ENCODE measurements around the gene ANTXR2. TPM values are rescaled to one million over a fixed set of nuclear protein-coding genes. Genes with fewer than 3 reads are reported as not detected.

ANTXR2 gene
- total RNA-seq, 8 experiments from 2014 or later, result 10.5 to 72.6 (median 39.5) TPM

DNA sequence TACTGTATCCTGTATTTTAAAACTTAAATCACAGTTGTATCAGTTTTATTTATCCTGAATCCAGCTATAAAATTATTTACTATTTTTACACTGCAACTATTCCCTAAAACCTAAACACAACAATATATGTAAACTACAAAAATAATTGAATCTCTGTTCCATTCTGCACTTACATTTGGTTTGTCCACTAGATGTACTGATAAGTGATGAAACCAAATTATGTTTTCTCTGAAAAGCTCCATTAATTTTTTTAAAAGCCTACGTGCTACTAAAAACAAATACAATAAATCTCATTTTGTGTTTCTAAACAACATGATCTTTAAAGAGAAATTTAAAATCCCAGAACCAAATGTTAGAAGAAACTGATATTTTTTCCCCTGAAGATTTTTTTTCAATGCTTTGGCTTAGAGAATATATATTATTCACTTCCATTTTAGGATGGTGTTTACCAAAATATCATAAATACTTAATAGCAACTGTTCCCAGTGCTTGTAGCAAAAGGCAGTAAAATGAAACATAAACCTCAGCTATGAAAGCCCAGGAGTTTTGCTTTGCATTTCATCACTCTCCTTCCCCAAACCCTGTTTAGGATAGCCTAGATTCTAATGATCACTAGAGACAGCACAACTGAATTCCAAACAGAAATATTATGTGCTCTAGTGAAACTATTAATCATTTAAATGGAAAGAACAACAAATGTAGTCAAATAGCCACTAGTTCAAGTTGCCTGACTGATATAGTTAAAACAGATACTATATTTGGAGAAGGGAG is 19.7 kb downstream of the ANTXR2 start:
- peaks cover 0 to 3% of the 10 kb centered on the region in 2 donors for H3K4me1 ChIP-seq (replicated peaks in 1 of 2)
- no peak overlapping the region for H3K27ac ChIP-seq
- WGBS, 10 experiments, result 45 to 100% (median 82%) methylated on average over 1 of the region's 1 CpG
- no peak overlapping the region for H3K4me3 ChIP-seq
- peak in 1 of 8 experiments; percentile 33 for ATAC-seq (replicated peaks in 6 of 8)
- in situ Hi-C loops (cut with MboI; ENCODE audit: low pct_unique_long_range_greater_than_20kb in 2 of 9, low sequenced_read_pairs in 9 of 9, unreplicated experiment in 9 of 9), result no loop called here

DNA sequence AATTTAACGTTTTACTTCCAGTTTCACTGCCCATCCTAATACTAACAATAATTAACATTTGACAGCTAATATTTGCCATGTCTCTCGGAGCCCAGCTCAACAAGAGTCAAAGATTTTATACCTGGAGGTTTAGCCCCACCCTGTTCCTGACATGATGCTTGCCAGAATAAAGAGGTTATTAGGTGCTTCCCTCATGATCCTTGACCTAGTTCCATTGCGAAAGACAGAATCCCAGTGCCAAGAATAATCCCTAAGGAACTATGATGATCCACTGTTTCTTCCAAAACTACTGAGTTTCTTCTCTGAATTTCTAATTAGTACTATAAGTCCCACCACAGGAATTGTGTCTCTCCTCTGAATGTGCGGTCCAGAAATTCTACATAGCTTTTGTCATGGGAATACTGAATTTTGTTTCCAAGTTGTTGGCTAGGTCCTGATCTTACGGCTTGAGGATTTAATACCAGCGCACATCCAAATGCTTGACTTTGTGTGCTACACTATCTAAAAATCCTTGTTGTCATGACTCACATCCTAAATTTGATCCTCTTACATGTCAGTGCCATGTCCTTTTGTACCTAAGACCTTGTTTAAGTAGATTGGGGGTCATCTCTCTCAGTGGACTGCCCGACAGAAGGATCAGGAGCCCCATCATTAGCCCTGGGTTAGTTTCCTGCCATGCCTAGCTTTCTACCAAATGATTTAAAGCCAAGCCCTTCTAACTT is 23.1 kb downstream of the ANTXR2 start:
- in situ Hi-C loops (cut with MboI; ENCODE audit: low pct_unique_long_range_greater_than_20kb in 2 of 9, low sequenced_read_pairs in 9 of 9, unreplicated experiment in 9 of 9), result no loop called here
- Histone ChIP-seq H3K4me3 (no peak overlapping the region), H3K27ac (no peak overlapping the region), H3K4me1 (replicated peaks in 1 of 2) (no peaks in the 10 kb centered on the region)
- no peak for ATAC-seq (replicated peaks in 6 of 8)
- WGBS, 10 experiments, result 85 to 100% (median 92%) methylated on average over 1 to 7 of the region's 7 CpGs; no CpG with 5 or more reads in 1 of the 10 experiments

DNA sequence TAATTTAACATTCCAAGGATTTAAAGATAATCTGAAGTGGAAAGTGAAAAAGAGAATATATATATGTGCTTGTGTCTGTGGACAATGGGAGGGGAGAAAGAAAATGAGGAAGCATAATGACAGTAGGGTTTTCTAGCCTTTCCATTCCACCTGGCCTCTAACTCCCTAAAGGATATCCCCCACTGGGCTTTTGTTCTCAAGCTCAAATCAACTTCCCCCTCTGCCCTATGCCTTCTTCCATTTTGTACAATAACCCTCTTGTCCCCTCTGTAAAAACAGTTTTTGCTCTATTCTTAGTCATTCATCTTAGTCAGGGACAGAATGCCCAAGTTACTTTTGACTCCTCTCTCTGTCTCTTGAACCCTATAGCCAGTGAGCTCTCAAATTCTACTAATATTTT is 23.6 kb downstream of the ANTXR2 start:
- Histone ChIP-seq H3K4me3 (no peak overlapping the region), H3K27ac (no peak overlapping the region), H3K4me1 (replicated peaks in 1 of 2) (no peaks in the 10 kb centered on the region)
- in situ Hi-C loops (cut with MboI; ENCODE audit: low pct_unique_long_range_greater_than_20kb in 2 of 9, low sequenced_read_pairs in 9 of 9, unreplicated experiment in 9 of 9), result no loop called here
- ATAC-seq (replicated peaks in 6 of 8), result no peak

DNA sequence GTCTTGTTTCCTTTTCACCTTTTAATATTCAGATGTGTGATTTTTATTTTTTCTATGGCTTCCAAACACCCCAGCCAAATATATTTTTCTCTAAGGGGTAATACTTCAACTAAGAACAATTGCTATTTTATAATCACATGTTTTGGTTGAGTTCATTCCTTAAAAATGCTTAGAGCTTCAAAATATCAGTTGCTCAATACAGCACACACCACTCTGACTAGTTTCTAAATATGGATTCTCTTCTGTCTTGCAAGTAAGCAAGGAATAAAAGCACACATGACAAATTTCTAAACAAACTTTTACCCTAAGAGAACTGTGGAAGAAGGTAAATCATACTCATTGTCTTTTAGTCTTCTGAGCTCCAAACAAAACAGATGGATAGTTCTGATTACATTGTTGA is 27.2 kb downstream of the ANTXR2 start:
- in situ Hi-C loops (cut with MboI; ENCODE audit: low pct_unique_long_range_greater_than_20kb in 2 of 9, low sequenced_read_pairs in 9 of 9, unreplicated experiment in 9 of 9), result no loop called here
- no peak overlapping the region for H3K27ac ChIP-seq
- H3K4me1 ChIP-seq (replicated peaks in 1 of 2), result no peaks in the 10 kb centered on the region
- no peak overlapping the region for H3K4me3 ChIP-seq
- peak in 1 of 8 experiments; percentile 20 for ATAC-seq (replicated peaks in 6 of 8)

DNA sequence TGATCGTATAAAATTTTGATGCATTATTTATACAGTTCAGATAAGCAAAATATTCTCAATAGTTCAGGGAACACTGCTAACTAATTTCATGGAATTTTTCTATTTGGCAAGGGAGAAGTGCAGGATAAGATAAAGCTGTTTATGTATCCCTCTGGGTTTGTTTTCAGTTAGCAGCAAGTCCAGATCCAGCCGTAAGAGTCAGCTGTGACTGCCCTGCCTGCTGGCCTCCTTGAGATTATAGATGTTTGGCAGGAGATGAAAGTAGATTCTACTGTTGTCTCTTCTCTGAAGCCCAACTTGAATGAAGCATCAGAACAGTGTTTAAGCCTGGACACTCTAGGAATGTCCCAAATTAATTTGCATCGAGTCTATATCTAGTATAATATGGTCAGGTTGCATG is 29.5 kb downstream of the ANTXR2 start:
- WGBS, 10 experiments, result 47 to 100% (median 88%) methylated on average over 1 to 3 of the region's 3 CpGs; no CpG with 5 or more reads in 2 of the 10 experiments
- in situ Hi-C loops (cut with MboI; ENCODE audit: low pct_unique_long_range_greater_than_20kb in 2 of 9, low sequenced_read_pairs in 9 of 9, unreplicated experiment in 9 of 9), result no loop called here
- H3K27ac ChIP-seq, result no peak overlapping the region
- peak in 1 of 8 experiments; percentile 44 for ATAC-seq (replicated peaks in 6 of 8)
- no peaks in the 10 kb centered on the region for H3K4me1 ChIP-seq (replicated peaks in 1 of 2)
- H3K4me3 ChIP-seq, result no peak overlapping the region

DNA sequence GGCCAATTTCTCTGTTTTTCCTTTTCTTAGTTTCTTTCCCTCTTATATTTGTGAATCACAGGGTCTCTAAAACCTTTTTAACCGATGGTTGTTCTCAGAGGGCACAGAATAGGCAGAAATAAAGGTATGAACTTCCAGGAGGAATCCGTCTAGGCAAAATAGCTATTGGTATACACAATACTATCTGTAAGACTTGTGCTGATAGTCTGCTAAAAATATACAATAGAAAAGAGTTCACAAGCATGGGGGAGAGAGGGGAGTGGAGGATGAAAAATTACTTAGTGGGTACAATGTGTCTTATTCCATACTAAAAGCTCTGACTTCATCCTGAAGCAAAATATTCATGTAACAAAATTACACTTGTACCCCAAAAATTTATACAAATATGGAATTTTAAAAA is 30.2 kb downstream of the ANTXR2 start:
- no peak overlapping the region for H3K27ac ChIP-seq
- no peak overlapping the region for H3K4me3 ChIP-seq
- no peak for ATAC-seq (replicated peaks in 6 of 8)
- WGBS, 10 experiments, result 64 to 100% (median 100%) methylated on average over 1 to 2 of the region's 2 CpGs
- in situ Hi-C loops (cut with MboI; ENCODE audit: low pct_unique_long_range_greater_than_20kb in 2 of 9, low sequenced_read_pairs in 9 of 9, unreplicated experiment in 9 of 9), result no loop called here
- no peaks in the 10 kb centered on the region for H3K4me1 ChIP-seq (replicated peaks in 1 of 2)

DNA sequence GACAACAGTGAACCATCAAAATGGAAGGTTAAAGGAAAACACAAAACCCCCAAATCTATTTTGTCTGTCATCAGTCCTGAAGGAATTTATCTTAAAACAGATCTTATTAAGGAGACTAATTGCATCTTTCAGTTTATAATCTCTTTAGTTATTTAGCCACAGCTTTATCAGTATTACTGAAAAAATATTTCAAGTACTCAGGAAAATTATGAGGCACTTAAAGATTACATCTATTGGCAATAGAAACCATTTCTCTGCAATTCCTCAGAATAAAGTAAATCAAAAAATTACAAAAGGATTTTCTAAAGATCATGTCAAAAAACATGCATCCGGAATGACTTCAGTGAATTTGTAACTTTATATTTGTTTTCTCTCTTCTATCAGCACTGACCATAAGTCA is 35.2 kb downstream of the ANTXR2 start:
- Histone ChIP-seq H3K4me3 (no peak overlapping the region), H3K4me1 (replicated peaks in 1 of 2) (no peaks in the 10 kb centered on the region), H3K27ac (no peak overlapping the region)
- in situ Hi-C loops (cut with MboI; ENCODE audit: low pct_unique_long_range_greater_than_20kb in 2 of 9, low sequenced_read_pairs in 9 of 9, unreplicated experiment in 9 of 9), result no loop called here
- 56 to 100% (median 97%) methylated on average over 1 of the region's 1 CpG; no CpG with 5 or more reads in 2 of the 10 experiments for WGBS, 10 experiments
- no peak for ATAC-seq (replicated peaks in 6 of 8)

DNA sequence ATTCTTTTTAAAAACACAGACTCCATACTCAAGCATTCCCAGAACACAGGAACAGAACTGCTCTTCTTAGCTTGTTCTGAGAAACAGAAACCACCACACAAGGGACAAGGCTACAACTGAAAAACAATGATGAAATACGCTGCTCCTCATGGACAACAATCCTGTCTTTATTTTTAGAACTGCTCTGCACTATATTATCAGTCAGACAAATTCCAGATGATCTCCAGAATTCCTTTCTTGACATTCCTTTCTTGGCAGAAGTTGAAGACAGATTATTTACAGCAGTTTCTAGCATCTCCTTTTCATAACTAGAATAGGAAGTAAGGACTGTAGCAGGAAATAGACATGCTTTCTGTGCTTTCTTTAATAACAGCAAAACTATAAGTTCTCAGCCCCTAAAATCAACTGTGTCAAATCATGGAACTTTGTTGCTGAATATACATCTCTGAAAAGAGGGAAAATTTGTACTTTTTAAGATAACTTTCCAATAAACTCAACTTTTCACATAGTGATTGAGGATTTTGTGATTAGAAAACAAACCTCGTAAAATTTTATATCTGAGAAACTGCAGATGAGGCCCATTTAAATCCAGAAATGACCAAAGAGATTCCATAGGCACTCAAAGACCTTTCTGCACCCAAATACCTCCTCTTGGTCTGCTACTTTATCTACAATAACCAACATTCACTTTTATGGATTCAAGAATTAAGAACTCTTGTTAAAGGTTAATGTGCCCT is 35.9 kb downstream of the ANTXR2 start:
- peak in 5 of 8 experiments; percentile 20 to 81 (median 75) for ATAC-seq (replicated peaks in 6 of 8)
- 23 to 100% (median 80%) methylated on average over 1 to 2 of the region's 2 CpGs; no CpG with 5 or more reads in 1 of the 10 experiments for WGBS, 10 experiments
- in situ Hi-C loops (cut with MboI; ENCODE audit: low pct_unique_long_range_greater_than_20kb in 2 of 9, low sequenced_read_pairs in 9 of 9, unreplicated experiment in 9 of 9), result no loop called here
- Histone ChIP-seq H3K27ac (no peak overlapping the region), H3K4me3 (no peak overlapping the region), H3K4me1 (replicated peaks in 1 of 2) (no peaks in the 10 kb centered on the region)

DNA sequence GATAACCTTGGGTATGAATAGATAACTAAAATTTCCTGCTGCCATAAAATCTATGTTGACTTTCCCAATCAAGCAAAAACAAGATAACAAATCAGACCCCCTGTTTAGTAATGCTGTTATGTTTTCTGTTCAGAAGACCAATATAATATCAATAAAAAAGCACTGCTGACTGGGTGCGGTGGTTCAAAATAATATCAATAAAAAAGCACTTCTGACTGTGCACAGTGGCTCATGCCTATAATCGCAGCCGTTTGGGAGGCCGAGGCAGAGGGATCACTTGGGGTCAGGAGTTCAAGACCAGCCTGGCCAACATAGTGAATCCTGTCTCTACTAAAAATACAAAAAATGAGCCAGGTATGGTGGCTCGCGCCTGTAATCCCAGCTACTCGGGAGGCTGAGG is 36.7 kb downstream of the ANTXR2 start:
- 60 to 100% (median 79%) methylated on average over 1 to 6 of the region's 7 CpGs; no CpG with 5 or more reads in 2 of the 10 experiments for WGBS, 10 experiments
- Histone ChIP-seq H3K4me3 (no peak overlapping the region), H3K4me1 (replicated peaks in 1 of 2) (no peaks in the 10 kb centered on the region), H3K27ac (no peak overlapping the region)
- in situ Hi-C loops (cut with MboI; ENCODE audit: low pct_unique_long_range_greater_than_20kb in 2 of 9, low sequenced_read_pairs in 9 of 9, unreplicated experiment in 9 of 9), result no loop called here
- ATAC-seq (replicated peaks in 6 of 8), result no peak

DNA sequence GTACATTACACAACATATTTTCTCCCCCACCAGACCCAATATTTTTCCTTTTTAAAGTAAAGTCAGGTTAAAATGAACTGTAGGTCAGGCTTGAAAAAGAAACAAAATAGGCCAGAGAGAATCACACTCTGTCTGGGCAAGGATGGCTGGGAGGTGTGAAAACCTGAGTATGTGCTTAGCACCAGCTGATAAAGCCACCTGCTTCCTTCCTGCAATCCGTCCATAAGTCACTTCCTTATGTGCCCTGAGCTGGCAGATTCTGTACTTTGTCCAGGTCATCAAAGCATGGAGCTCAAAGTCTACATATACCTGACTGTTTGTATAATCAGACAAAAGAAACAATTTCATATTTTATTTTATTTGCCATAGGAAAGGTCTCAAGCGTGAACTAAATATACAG is 37.7 kb downstream of the ANTXR2 start:
- Histone ChIP-seq H3K4me1 (replicated peaks in 1 of 2) (no peaks in the 10 kb centered on the region), H3K4me3 (no peak overlapping the region), H3K27ac (no peak overlapping the region)
- in situ Hi-C loops (cut with MboI; ENCODE audit: low pct_unique_long_range_greater_than_20kb in 2 of 9, low sequenced_read_pairs in 9 of 9, unreplicated experiment in 9 of 9), result no loop called here
- ATAC-seq (replicated peaks in 6 of 8), result peak in 1 of 8 experiments; percentile 24
- WGBS, 10 experiments, result 70 to 100% (median 90%) methylated on average over 1 to 2 of the region's 2 CpGs; no CpG with 5 or more reads in 1 of the 10 experiments

DNA sequence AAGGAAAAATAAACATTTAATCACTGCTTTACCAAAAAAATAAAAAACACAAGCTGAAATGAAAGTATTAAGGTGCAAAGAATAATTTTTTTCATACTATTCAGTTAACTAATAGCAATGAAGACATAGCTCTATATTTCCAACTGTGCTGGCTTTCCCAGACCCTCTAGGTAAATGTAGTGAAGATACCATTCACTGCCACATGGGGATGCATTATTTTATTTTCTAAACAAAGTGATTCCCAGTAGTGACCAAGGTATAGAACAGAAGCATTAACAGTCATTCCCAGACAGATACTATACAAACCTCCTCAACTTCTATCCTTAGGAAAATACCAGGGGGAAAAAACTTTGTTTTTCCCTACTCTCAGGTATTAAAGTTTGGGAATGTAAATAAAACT is 39.4 kb downstream of the ANTXR2 start:
- no peaks in the 10 kb centered on the region for H3K4me1 ChIP-seq (replicated peaks in 1 of 2)
- in situ Hi-C loops (cut with MboI; ENCODE audit: low pct_unique_long_range_greater_than_20kb in 2 of 9, low sequenced_read_pairs in 9 of 9, unreplicated experiment in 9 of 9), result no loop called here
- no peak for ATAC-seq (replicated peaks in 6 of 8)
- H3K27ac ChIP-seq, result no peak overlapping the region
- no peak overlapping the region for H3K4me3 ChIP-seq

DNA sequence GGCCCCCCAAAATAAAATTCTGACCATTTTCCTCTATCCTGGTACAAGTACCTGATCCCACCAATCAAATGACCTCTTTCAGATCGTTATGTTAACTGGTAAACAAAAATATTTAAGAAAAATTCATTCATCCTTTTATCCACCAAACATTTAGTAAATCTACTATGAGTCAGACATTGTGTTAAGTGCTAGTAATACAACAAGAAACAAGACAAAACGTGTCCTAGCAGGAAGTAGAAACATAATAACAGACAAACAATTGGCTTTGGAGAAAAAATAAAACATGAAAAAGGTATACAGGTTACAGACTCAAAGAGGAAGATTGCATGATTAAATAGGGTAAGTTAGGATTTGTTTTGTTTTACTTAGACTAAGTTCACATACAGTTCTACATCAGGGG is 43.7 kb downstream of the ANTXR2 start:
- WGBS, 10 experiments, result 60 to 94% (median 76%) methylated on average over 1 to 2 of the region's 2 CpGs; no CpG with 5 or more reads in 1 of the 10 experiments
- ATAC-seq (replicated peaks in 6 of 8), result no peak
- Histone ChIP-seq H3K4me1 (replicated peaks in 1 of 2) (no peaks in the 10 kb centered on the region), H3K27ac (no peak overlapping the region), H3K4me3 (no peak overlapping the region)
- in situ Hi-C loops (cut with MboI; ENCODE audit: low pct_unique_long_range_greater_than_20kb in 2 of 9, low sequenced_read_pairs in 9 of 9, unreplicated experiment in 9 of 9), result no loop called here

DNA sequence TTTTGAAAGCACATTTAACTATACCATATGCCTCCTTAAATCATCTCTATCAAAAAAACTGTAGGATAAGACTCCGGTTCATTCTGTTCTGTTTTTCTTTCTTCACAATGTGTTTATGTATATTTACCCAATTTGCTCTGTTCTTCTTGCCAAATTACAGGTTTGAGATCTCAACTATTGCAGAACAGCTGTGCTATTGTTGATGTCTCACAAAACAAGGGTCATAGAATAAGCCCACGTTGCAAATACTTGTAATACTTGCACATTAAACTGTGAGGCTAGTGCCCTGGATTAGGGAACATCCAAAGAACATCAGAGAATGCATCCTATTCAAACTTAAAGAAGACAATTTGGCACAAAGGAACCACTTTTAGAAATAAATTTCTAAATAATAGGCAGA is 45.4 kb downstream of the ANTXR2 start:
- in situ Hi-C loops (cut with MboI; ENCODE audit: low pct_unique_long_range_greater_than_20kb in 2 of 9, low sequenced_read_pairs in 9 of 9, unreplicated experiment in 9 of 9), result no loop called here
- Histone ChIP-seq H3K4me3 (no peak overlapping the region), H3K4me1 (replicated peaks in 1 of 2) (no peaks in the 10 kb centered on the region), H3K27ac (no peak overlapping the region)
- WGBS, 10 experiments, result 40 to 100% (median 72%) methylated on average over 1 to 2 of the region's 2 CpGs; no CpG with 5 or more reads in 1 of the 10 experiments
- ATAC-seq (replicated peaks in 6 of 8), result no peak

All from motor neuron (in vitro differentiated cells).